Astrocyte of the spinal cord (primary cell): ENCODE data around the gene CAND1.

Experiments
- DNase-seq: peaks from one replicate; pipeline ENCODE4 v3.0.0; 2011; ENCODE audit warnings: low read depth, low spot score
- H3K4me3 ChIP-seq: 2 replicates; pipeline ENCODE4 v1.5.1; 2011; ENCODE audit warnings: low read depth, mild to moderate bottlenecking, low read length, moderate library complexity
- in situ Hi-C: cut with HindIII; loops from 2 replicates; pipeline ENCODE4 v1.10.0; 2017; ENCODE audit warnings: low sequenced_read_pairs
- TF ChIP-seq, protein P1 (sequence below): IDR thresholded peaks from 2 replicates; pipeline ENCODE4 v1.5.1; 2012; ENCODE audit warnings: low read depth, mild to moderate bottlenecking, low read length, inconsistent platforms

The CAND1 gene

GRCh38 chr12:67306712-67307111, 37.6 kb downstream of the CAND1 start:
- in situ Hi-C loops, result no loop called here
- TF ChIP-seq, protein P1, sequence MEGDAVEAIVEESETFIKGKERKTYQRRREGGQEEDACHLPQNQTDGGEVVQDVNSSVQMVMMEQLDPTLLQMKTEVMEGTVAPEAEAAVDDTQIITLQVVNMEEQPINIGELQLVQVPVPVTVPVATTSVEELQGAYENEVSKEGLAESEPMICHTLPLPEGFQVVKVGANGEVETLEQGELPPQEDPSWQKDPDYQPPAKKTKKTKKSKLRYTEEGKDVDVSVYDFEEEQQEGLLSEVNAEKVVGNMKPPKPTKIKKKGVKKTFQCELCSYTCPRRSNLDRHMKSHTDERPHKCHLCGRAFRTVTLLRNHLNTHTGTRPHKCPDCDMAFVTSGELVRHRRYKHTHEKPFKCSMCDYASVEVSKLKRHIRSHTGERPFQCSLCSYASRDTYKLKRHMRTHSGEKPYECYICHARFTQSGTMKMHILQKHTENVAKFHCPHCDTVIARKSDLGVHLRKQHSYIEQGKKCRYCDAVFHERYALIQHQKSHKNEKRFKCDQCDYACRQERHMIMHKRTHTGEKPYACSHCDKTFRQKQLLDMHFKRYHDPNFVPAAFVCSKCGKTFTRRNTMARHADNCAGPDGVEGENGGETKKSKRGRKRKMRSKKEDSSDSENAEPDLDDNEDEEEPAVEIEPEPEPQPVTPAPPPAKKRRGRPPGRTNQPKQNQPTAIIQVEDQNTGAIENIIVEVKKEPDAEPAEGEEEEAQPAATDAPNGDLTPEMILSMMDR, result no peak
- DNase-seq, result no peak
- no peak overlapping the region for H3K4me3 ChIP-seq

DNA sequence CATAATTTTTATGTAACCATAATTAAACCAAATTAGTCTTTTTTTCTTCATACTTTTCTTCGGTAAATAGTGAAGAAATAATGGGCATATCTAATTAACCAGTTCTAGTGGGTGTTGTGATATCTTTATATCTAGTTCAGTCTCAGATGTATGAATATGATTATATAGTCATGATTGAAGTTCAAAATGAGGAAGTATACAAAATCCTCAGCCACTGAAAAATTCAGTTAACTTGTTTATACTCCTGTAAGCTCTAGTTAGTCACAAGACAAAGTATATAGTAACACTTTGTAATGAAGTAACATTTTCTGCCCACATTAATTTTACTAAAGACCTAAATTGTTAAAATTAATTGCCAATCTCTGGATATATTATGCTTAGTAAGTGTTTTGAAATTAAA, 46.5 kb downstream of the CAND1 start:
- no peak for DNase-seq
- in situ Hi-C loops, result no loop called here
- TF ChIP-seq, protein P1, result no peak
- no peak overlapping the region for H3K4me3 ChIP-seq

DNA sequence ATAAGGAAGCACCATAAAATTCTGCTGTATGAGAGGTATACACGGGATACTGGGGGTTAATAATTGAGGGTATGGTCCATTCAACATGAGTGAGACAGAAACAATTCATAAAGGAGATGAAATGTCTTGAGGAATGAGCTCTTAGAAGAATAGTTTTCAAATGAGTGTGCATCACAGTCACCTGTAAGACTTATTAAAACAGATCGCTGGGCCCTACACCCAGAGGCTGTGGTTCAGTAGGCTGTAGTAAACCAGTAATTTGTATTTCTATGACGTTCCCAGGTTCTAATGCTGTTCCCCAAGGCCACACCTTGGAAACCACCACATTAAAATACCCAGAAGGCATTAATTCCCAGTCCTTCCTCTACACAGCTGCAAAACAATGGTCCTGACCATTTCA, 49.6 kb downstream of the CAND1 start:
- in situ Hi-C loops, result no loop called here
- no peak overlapping the region for H3K4me3 ChIP-seq
- DNase-seq, result no peak
- TF ChIP-seq, protein P1, result no peak

GRCh38 chr12:67319936-67320335, 50.8 kb downstream of the CAND1 start:
- in situ Hi-C loops, result no loop called here
- H3K4me3 ChIP-seq, result no peak overlapping the region
- no peak for DNase-seq
- TF ChIP-seq, protein P1, result no peak

- H3K4me3 ChIP-seq, result no peak overlapping the region
- TF ChIP-seq, protein P1, result no peak
- in situ Hi-C loops, result no loop called here
- peak; percentile 19 for DNase-seq
Measured at GRCh38 chr12:67320614-67321295, 51.6 kb downstream of the CAND1 start.

DNA sequence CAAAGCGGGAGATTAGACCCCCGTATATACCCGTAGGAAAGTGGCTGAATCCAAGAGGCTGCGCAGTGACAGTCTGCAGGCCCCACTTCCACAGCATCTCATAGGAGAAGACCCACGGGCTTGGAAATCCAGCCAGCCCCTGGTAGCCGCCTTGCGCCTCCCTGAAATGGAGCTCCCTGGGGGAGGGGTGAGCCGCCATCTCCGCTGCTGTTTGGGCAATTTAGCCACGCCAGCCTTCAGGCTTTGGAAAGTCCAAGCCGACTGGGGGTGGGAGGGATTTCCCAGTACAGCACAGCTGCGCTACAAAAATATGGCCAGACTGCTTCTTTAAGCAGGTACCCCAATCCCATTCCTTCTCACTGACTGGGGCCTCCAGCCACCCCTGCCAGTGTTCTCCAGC, 53.4 kb downstream of the CAND1 start:
- DNase-seq, result no peak
- no peak overlapping the region for H3K4me3 ChIP-seq
- TF ChIP-seq, protein P1, result no peak
- in situ Hi-C loops, result no loop called here
